HEK293 (cell line): ENCODE measurements around the gene CRYBG2.

Experiments
- HOXA7 ChIP-seq: sonication (generic); formaldehyde crosslinking; IDR thresholded peaks from 2 replicates; pipeline ENCODE4 v1.8.1; 2022; ENCODE audit warnings: missing genetic modification reagents, borderline replicate concordance
- SCRT2 ChIP-seq: fragments of 450-650 bp; formaldehyde crosslinking; IDR thresholded peaks from 2 replicates; pipeline ENCODE4 v1.5.1; 2016; ENCODE audit warnings: missing biosample characterization, missing genetic modification characterization
- SP7 ChIP-seq: fragments of 450-650 bp; formaldehyde crosslinking; IDR thresholded peaks from 2 replicates; pipeline ENCODE4 v1.5.1; 2016; ENCODE audit warnings: missing biosample characterization, missing genetic modification characterization
- ZFHX2 ChIP-seq: fragments of 450-650 bp; formaldehyde crosslinking; conservative IDR thresholded peaks from 2 replicates; pipeline ENCODE4 v1.5.1; 2016; ENCODE audit warnings: missing biosample characterization, missing genetic modification characterization
- ZNF174 ChIP-seq: fragments of 450-650 bp; formaldehyde crosslinking; IDR thresholded peaks from 2 replicates; pipeline ENCODE4 v1.5.0; 2017; ENCODE audit warnings: missing biosample characterization, mild to moderate bottlenecking, missing genetic modification characterization
- ZNF18 ChIP-seq: fragments of 450-650 bp; formaldehyde crosslinking; IDR thresholded peaks from 2 replicates; pipeline ENCODE4 v1.5.1; 2016; ENCODE audit warnings: missing biosample characterization, missing genetic modification characterization
- ZNF184 ChIP-seq: fragments of 450-650 bp; IDR thresholded peaks from 2 replicates; pipeline ENCODE4 v1.5.1; 2018; ENCODE audit warnings: missing biosample characterization, mild to moderate bottlenecking, missing genetic modification characterization
- ZNF19 ChIP-seq: fragments of 450-650 bp; formaldehyde crosslinking; IDR thresholded peaks from 2 replicates; pipeline ENCODE4; 2016; ENCODE audit warnings: missing biosample characterization, missing genetic modification characterization, low read depth
- ZNF23 ChIP-seq: fragments of 450-650 bp; formaldehyde crosslinking; IDR thresholded peaks from 2 replicates; pipeline ENCODE4 v1.5.1; 2016; ENCODE audit warnings: missing biosample characterization, missing genetic modification characterization, borderline replicate concordance
- ZNF292 ChIP-seq: fragments of 450-650 bp; formaldehyde crosslinking; IDR thresholded peaks from 2 replicates; pipeline ENCODE4 v1.5.1; 2016; ENCODE audit warnings: low read depth, missing biosample characterization, missing genetic modification characterization, borderline replicate concordance
- ZNF324 ChIP-seq: fragments of 450-650 bp; formaldehyde crosslinking; IDR thresholded peaks from 2 replicates; pipeline ENCODE4 v1.5.1; 2016; ENCODE audit warnings: missing biosample characterization, missing genetic modification characterization
- ZNF341 ChIP-seq: fragments of 450-650 bp; formaldehyde crosslinking; IDR thresholded peaks from 2 replicates; pipeline ENCODE4; 2016; ENCODE audit warnings: low read depth, missing biosample characterization, missing genetic modification characterization
- ZNF366 ChIP-seq: fragments of 450-650 bp; formaldehyde crosslinking; conservative IDR thresholded peaks from 2 replicates; pipeline ENCODE4 v1.5.1; 2016; ENCODE audit warnings: missing biosample characterization, missing genetic modification characterization
- ZNF510 ChIP-seq: fragments of 450-650 bp; formaldehyde crosslinking; IDR thresholded peaks from 2 replicates; pipeline ENCODE4 v1.5.1; 2018; ENCODE audit warnings: mild to moderate bottlenecking, missing genetic modification characterization, missing biosample characterization; ENCODE audit not compliant: insufficient replicate concordance
- ZNF518A ChIP-seq: fragments of 450-650 bp; formaldehyde crosslinking; conservative IDR thresholded peaks from 2 replicates; pipeline ENCODE4 v1.5.1; 2016; ENCODE audit warnings: low read depth, missing biosample characterization, missing genetic modification characterization
- ZNF610 ChIP-seq: fragments of 450-650 bp; formaldehyde crosslinking; IDR thresholded peaks from 2 replicates; pipeline ENCODE4 v1.5.1; 2016; ENCODE audit warnings: missing biosample characterization, missing genetic modification characterization, borderline replicate concordance
- ZNF623 ChIP-seq: fragments of 450-650 bp; formaldehyde crosslinking; IDR thresholded peaks from 2 replicates; pipeline ENCODE4 v1.5.1; 2016; ENCODE audit warnings: missing biosample characterization, missing genetic modification characterization
- ZNF639 ChIP-seq: fragments of 450-650 bp; formaldehyde crosslinking; IDR thresholded peaks from 2 replicates; pipeline ENCODE4 v1.5.1; 2016; ENCODE audit warnings: missing biosample characterization, missing genetic modification characterization
- ZNF692 ChIP-seq: fragments of 450-650 bp; formaldehyde crosslinking; IDR thresholded peaks from 2 replicates; pipeline ENCODE4 v1.5.1; 2016; ENCODE audit warnings: missing biosample characterization, missing genetic modification characterization
- TF ChIP-seq, protein P1 (sequence below): fragments of 450-650 bp; IDR thresholded peaks from 2 replicates; pipeline ENCODE4 v1.5.1; 2018; ENCODE audit warnings: missing biosample characterization, mild to moderate bottlenecking, missing genetic modification characterization
- TF ChIP-seq, protein P2 (sequence below): fragments of 450-650 bp; formaldehyde crosslinking; IDR thresholded peaks from 2 replicates; pipeline ENCODE4 v1.5.1; 2016; ENCODE audit warnings: missing biosample characterization, missing genetic modification characterization
- TF ChIP-seq, protein P3 (sequence below): fragments of 450-650 bp; formaldehyde crosslinking; IDR thresholded peaks from 2 replicates; pipeline ENCODE4 v1.5.0; 2017; ENCODE audit warnings: missing biosample characterization, missing genetic modification characterization, borderline replicate concordance
- TF ChIP-seq, protein P4 (sequence below): fragments of 450-650 bp; formaldehyde crosslinking; IDR thresholded peaks from 2 replicates; pipeline ENCODE4 v1.5.1; 2016; ENCODE audit warnings: missing biosample characterization, missing genetic modification characterization

Gene CRYBG2

DNA sequence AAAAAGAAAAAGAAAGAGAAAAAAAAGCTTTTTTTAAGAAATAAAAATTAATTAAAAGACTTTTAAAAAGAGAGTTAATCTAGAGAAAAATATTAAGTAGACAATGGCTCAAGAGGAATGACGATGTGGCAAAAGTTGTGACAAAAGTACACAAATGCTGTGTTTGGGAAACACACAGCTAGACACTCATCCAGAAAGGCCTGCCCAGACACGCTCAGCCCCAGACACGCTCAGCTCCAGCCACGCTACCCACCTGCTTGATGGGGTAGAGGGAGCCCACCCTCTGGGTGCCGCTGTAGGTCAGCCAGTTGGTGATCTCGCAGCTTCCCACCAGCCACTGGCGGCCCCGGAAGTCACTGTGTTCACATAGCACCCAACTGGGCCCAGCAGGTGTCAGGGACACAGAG, 26.0 kb downstream of the CRYBG2 start (continued):
- TF ChIP-seq ZNF639 = peak; percentile 31; the same call in 1 of the 2 replicates
- TF ChIP-seq SP7 (tag by site-specific recombination) = 0 out of 2 replicates have a peak, but pooled peaks have one; percentile 26
- peak; percentile 93 for TF ChIP-seq SCRT2 (tag by site-specific recombination)
- TF ChIP-seq ZNF174 (tag by site-specific recombination) = no peak
- TF ChIP-seq, protein P1, sequence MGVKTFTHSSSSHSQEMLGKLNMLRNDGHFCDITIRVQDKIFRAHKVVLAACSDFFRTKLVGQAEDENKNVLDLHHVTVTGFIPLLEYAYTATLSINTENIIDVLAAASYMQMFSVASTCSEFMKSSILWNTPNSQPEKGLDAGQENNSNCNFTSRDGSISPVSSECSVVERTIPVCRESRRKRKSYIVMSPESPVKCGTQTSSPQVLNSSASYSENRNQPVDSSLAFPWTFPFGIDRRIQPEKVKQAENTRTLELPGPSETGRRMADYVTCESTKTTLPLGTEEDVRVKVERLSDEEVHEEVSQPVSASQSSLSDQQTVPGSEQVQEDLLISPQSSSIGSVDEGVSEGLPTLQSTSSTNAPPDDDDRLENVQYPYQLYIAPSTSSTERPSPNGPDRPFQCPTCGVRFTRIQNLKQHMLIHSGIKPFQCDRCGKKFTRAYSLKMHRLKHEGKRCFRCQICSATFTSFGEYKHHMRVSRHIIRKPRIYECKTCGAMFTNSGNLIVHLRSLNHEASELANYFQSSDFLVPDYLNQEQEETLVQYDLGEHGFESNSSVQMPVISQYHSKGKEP = no peak
- TF ChIP-seq HOXA7 = no peak
- no peak for TF ChIP-seq ZNF623 (tag by site-specific recombination)
- peak; percentile 22; the same call in 1 of the 2 replicates for TF ChIP-seq ZNF692 (tag by site-specific recombination)
- TF ChIP-seq ZNF518A (tag by site-specific recombination) = no peak; the same call in 1 of the 2 replicates
- TF ChIP-seq, protein P2, sequence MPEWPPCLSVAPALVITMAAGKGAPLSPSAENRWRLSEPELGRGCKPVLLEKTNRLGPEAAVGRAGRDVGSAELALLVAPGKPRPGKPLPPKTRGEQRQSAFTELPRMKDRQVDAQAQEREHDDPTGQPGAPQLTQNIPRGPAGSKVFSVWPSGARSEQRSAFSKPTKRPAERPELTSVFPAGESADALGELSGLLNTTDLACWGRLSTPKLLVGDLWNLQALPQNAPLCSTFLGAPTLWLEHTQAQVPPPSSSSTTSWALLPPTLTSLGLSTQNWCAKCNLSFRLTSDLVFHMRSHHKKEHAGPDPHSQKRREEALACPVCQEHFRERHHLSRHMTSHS = no peak
- TF ChIP-seq ZNF366 (tag by site-specific recombination) = no peak
- TF ChIP-seq, protein P3, sequence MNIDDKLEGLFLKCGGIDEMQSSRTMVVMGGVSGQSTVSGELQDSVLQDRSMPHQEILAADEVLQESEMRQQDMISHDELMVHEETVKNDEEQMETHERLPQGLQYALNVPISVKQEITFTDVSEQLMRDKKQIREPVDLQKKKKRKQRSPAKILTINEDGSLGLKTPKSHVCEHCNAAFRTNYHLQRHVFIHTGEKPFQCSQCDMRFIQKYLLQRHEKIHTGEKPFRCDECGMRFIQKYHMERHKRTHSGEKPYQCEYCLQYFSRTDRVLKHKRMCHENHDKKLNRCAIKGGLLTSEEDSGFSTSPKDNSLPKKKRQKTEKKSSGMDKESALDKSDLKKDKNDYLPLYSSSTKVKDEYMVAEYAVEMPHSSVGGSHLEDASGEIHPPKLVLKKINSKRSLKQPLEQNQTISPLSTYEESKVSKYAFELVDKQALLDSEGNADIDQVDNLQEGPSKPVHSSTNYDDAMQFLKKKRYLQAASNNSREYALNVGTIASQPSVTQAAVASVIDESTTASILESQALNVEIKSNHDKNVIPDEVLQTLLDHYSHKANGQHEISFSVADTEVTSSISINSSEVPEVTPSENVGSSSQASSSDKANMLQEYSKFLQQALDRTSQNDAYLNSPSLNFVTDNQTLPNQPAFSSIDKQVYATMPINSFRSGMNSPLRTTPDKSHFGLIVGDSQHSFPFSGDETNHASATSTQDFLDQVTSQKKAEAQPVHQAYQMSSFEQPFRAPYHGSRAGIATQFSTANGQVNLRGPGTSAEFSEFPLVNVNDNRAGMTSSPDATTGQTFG (tag by site-specific recombination) = no peak
- no peak for TF ChIP-seq ZNF19
- TF ChIP-seq, protein P4, sequence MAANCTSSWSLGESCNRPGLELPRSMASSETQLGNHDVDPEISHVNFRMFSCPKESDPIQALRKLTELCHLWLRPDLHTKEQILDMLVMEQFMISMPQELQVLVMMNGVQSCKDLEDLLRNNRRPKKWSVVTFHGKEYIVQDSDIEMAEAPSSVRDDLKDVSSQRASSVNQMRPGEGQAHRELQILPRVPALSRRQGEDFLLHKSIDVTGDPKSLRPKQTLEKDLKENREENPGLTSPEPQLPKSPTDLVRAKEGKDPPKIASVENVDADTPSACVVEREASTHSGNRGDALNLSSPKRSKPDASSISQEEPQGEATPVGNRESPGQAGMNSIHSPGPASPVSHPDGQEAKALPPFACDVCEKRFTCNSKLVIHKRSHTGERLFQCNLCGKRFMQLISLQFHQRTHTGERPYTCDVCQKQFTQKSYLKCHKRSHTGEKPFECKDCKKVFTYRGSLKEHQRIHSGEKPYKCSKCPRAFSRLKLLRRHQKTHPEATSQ (tag by site-specific recombination) = no peak
- TF ChIP-seq ZNF18 (tag by site-specific recombination) = no peak
- TF ChIP-seq ZNF292 (tag by site-specific recombination) = no peak
- TF ChIP-seq ZNF324 (tag by site-specific recombination) = peak; percentile 45; the same call in 1 of the 2 replicates
- TF ChIP-seq ZNF23 (tag by site-specific recombination) = no peak
- no peak for TF ChIP-seq ZNF510 (tag by site-specific recombination)
- TF ChIP-seq ZNF184 (tag by site-specific recombination) = no peak
- no peak for TF ChIP-seq ZNF610 (tag by site-specific recombination)
- no peak for TF ChIP-seq ZNF341 (tag by site-specific recombination)
- 0 out of 2 replicates have a peak, but pooled peaks have one; percentile 19 for TF ChIP-seq ZFHX2
